HepG2 (cell line): Measurements from ENCODE around the gene SNHG17. TPM values are rescaled to one million over a fixed set of nuclear protein-coding genes. Genes with fewer than 3 reads are reported as not detected.

Experiments
- ATF7 ChIP-seq, 2 experiments: fragments of 450-650 bp in 1 of 2; sonication (generic) in 1 of 2; formaldehyde crosslinking in 1 of 2; IDR thresholded peaks; 2 replicates each; pipeline versions ENCODE4 v1.4.0 to v1.6.1; 2016 to 2020; ENCODE audit warnings: antibody characterized with exemption in 1 of 2, mild to moderate bottlenecking in 1 of 2, missing genetic modification reagents in 1 of 2
- HES4 ChIP-seq: sonication (generic); formaldehyde crosslinking; IDR thresholded peaks from 2 replicates; pipeline ENCODE4 v1.9.0; 2021; ENCODE audit warnings: mild to moderate bottlenecking, missing genetic modification reagents, borderline replicate concordance
- KDM3A ChIP-seq: IDR thresholded peaks from 2 replicates; pipeline ENCODE4 v1.6.1; 2018; ENCODE audit warnings: low read depth, missing compliant biosample characterization
- NCOR1 ChIP-seq: fragments of 200-600 bp; sonication (generic); IDR thresholded peaks from 2 replicates; pipeline ENCODE4 v1.7.0; 2017; ENCODE audit warnings: antibody characterized with exemption, low read length, borderline replicate concordance
- NFIC ChIP-seq: IDR thresholded peaks from 2 replicates; pipeline ENCODE4 v1.6.1; 2012; ENCODE audit warnings: mild to moderate bottlenecking, low read length, inconsistent platforms
- PLRG1 ChIP-seq: fragments of 450-650 bp; conservative IDR thresholded peaks from 2 replicates; pipeline ENCODE4 v1.6.1; 2016
- RFX1 ChIP-seq: fragments of 450-650 bp; IDR thresholded peaks from 2 replicates; pipeline ENCODE4 v1.6.1; 2017
- SIN3B ChIP-seq: fragments of 150-350 bp; IDR thresholded peaks from 2 replicates; pipeline ENCODE4 v1.6.1; 2014; ENCODE audit warnings: low read length
- TOE1 ChIP-seq: sonication (generic); formaldehyde crosslinking; IDR thresholded peaks from 2 replicates; pipeline ENCODE4 v1.4.0; 2020; ENCODE audit warnings: mild to moderate bottlenecking, missing genetic modification reagents
- ZBTB38 ChIP-seq: sonication (generic); formaldehyde crosslinking; IDR thresholded peaks from 2 replicates; pipeline ENCODE4 v1.5.1; 2020; ENCODE audit warnings: mild to moderate bottlenecking, missing genetic modification reagents
- ZFP36 ChIP-seq: fragments of 150-350 bp; IDR thresholded peaks from 2 replicates; pipeline ENCODE4 v1.6.1; 2018; ENCODE audit warnings: borderline replicate concordance, low read length, low read depth; ENCODE audit not compliant: partially characterized antibody
- ZNF34 ChIP-seq: sonication (generic); formaldehyde crosslinking; IDR thresholded peaks from 2 replicates; pipeline ENCODE4 v1.4.0; 2020; ENCODE audit warnings: mild to moderate bottlenecking, missing genetic modification reagents, borderline replicate concordance
- ZNF44 ChIP-seq: sonication (generic); formaldehyde crosslinking; IDR thresholded peaks from 2 replicates; pipeline ENCODE4 v1.5.1; 2020; ENCODE audit warnings: mild to moderate bottlenecking, missing genetic modification reagents
- ZNF773 ChIP-seq: sonication (generic); formaldehyde crosslinking; IDR thresholded peaks from 2 replicates; pipeline ENCODE4 v1.4.0; 2020; ENCODE audit warnings: missing genetic modification reagents, borderline replicate concordance
- polyA plus RNA-seq, 8 experiments: library from polyadenylated mRNA; depleted of rRNA in 3 of 8; stranded (reverse) in 7 of 8; unstranded in 1 of 8; fragments of >200 nt; fragmentation: Illumina TruSeq in 4 of 8; extraction: Trizol in 4 of 8; gene quantifications; 2 replicates each; pipeline versions ENCODE4 v1.2.1 to v1.2.3, GENCODE V29; 2011 to 2016; ENCODE audit warnings: low read depth in 4 of 8, missing spikeins in 1 of 8, mixed read lengths in 1 of 8; ENCODE audit not compliant: insufficient read depth in 1 of 8
- total RNA-seq, 5 experiments: library from RNA; depleted of rRNA; stranded (reverse); fragments of >200 nt; fragmentation: Illumina TruSeq; extraction: Trizol; gene quantifications; 2 replicates each; pipeline ENCODE4 v1.2.3, GENCODE V29; 2016; ENCODE audit warnings: low read depth in 1 of 5
- TF ChIP-seq, protein P1 (sequence below): sonication (generic); formaldehyde crosslinking; IDR thresholded peaks from 2 replicates; pipeline ENCODE4 v1.5.1; 2020; ENCODE audit warnings: missing genetic modification reagents, mild to moderate bottlenecking, borderline replicate concordance
- TF ChIP-seq, protein P2 (sequence below): sonication (generic); formaldehyde crosslinking; IDR thresholded peaks from 2 replicates; pipeline ENCODE4 v1.4.0; 2020; ENCODE audit warnings: missing genetic modification reagents
- TF ChIP-seq, protein P3 (sequence below): sonication (generic); formaldehyde crosslinking; IDR thresholded peaks from 2 replicates; pipeline ENCODE4 v1.4.0; 2020; ENCODE audit warnings: low read depth, mild to moderate bottlenecking, missing genetic modification reagents
- TF ChIP-seq, protein P4 (sequence below): sonication (generic); formaldehyde crosslinking; IDR thresholded peaks from 2 replicates; pipeline ENCODE4 v1.5.1; 2020; ENCODE audit warnings: missing genetic modification reagents, mild to moderate bottlenecking, borderline replicate concordance

SNHG17 gene
- total and polyA plus RNA-seq, 2 of the 13 experiments (the other 11 are each of a cell fraction or from before 2014, with no cell fraction given): 26.2 to 41.2 TPM

DNA sequence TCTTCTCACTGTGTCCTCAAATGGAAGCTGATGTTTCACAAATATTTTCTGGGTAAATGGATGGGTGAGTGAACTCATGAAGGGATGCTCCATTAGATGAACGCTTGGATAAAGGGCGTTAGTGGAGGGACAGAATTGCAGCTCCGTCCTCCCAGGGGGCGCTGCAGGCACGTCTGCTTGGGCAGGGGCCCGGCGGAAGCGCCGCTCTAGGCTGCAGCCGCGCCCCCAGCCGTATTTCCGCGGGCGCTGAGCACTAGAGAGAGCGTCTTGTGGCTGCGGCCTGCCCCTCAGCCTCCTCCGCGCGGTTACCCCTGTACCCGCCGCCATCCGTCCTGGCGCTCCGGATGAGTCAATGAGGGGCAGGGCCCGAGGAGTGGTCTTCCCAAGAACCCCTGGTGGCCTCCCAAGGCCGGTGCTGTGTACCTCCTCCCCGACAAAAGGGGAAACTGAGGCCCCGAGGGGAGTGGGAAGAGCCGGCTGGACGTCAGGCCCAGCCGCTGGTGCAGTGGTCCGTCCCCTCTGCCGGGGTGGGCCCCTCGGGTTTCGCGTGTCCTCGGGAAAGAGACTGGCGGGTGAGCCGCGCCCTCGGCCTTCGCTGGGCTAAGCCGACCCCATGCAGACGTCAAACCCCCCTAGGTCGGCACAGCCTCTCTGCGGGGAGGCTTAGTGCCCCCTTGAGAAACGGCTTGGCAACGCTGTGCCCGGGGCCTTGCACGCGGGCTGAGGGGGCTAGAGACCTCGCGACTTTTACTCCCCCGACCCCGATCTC is 11.5 kb upstream of the SNHG17 start (continued):
- TF ChIP-seq, protein P1, sequence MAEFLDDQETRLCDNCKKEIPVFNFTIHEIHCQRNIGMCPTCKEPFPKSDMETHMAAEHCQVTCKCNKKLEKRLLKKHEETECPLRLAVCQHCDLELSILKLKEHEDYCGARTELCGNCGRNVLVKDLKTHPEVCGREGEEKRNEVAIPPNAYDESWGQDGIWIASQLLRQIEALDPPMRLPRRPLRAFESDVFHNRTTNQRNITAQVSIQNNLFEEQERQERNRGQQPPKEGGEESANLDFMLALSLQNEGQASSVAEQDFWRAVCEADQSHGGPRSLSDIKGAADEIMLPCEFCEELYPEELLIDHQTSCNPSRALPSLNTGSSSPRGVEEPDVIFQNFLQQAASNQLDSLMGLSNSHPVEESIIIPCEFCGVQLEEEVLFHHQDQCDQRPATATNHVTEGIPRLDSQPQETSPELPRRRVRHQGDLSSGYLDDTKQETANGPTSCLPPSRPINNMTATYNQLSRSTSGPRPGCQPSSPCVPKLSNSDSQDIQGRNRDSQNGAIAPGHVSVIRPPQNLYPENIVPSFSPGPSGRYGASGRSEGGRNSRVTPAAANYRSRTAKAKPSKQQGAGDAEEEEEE (CRISPR knock-in tag): peak; percentile 99; the same call in 1 of the 2 replicates
- TF ChIP-seq TOE1 (CRISPR knock-in tag): peak; percentile 97
- no peak for TF ChIP-seq RFX1
- TF ChIP-seq ZNF773: peak; percentile 91; the same call in 1 of the 2 replicates
- TF ChIP-seq ZNF34 (CRISPR knock-in tag): 0 out of 2 replicates have a peak, but pooled peaks have one; percentile 32
- TF ChIP-seq, protein P2, sequence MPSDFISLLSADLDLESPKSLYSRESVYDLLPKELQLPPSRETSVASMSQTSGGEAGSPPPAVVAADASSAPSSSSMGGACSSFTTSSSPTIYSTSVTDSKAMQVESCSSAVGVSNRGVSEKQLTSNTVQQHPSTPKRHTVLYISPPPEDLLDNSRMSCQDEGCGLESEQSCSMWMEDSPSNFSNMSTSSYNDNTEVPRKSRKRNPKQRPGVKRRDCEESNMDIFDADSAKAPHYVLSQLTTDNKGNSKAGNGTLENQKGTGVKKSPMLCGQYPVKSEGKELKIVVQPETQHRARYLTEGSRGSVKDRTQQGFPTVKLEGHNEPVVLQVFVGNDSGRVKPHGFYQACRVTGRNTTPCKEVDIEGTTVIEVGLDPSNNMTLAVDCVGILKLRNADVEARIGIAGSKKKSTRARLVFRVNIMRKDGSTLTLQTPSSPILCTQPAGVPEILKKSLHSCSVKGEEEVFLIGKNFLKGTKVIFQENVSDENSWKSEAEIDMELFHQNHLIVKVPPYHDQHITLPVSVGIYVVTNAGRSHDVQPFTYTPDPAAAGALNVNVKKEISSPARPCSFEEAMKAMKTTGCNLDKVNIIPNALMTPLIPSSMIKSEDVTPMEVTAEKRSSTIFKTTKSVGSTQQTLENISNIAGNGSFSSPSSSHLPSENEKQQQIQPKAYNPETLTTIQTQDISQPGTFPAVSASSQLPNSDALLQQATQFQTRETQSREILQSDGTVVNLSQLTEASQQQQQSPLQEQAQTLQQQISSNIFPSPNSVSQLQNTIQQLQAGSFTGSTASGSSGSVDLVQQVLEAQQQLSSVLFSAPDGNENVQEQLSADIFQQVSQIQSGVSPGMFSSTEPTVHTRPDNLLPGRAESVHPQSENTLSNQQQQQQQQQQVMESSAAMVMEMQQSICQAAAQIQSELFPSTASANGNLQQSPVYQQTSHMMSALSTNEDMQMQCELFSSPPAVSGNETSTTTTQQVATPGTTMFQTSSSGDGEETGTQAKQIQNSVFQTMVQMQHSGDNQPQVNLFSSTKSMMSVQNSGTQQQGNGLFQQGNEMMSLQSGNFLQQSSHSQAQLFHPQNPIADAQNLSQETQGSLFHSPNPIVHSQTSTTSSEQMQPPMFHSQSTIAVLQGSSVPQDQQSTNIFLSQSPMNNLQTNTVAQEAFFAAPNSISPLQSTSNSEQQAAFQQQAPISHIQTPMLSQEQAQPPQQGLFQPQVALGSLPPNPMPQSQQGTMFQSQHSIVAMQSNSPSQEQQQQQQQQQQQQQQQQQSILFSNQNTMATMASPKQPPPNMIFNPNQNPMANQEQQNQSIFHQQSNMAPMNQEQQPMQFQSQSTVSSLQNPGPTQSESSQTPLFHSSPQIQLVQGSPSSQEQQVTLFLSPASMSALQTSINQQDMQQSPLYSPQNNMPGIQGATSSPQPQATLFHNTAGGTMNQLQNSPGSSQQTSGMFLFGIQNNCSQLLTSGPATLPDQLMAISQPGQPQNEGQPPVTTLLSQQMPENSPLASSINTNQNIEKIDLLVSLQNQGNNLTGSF: peak; percentile 86; the same call in 1 of the 2 replicates
- TF ChIP-seq ZBTB38: peak; percentile 99
- TF ChIP-seq ZNF44: peak; percentile 97
- peak; percentile 100 for TF ChIP-seq KDM3A (CRISPR knock-in tag)
- TF ChIP-seq, protein P3, sequence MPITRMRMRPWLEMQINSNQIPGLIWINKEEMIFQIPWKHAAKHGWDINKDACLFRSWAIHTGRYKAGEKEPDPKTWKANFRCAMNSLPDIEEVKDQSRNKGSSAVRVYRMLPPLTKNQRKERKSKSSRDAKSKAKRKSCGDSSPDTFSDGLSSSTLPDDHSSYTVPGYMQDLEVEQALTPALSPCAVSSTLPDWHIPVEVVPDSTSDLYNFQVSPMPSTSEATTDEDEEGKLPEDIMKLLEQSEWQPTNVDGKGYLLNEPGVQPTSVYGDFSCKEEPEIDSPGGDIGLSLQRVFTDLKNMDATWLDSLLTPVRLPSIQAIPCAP: peak; percentile 71; the same call in 1 of the 2 replicates
- TF ChIP-seq, protein P4, sequence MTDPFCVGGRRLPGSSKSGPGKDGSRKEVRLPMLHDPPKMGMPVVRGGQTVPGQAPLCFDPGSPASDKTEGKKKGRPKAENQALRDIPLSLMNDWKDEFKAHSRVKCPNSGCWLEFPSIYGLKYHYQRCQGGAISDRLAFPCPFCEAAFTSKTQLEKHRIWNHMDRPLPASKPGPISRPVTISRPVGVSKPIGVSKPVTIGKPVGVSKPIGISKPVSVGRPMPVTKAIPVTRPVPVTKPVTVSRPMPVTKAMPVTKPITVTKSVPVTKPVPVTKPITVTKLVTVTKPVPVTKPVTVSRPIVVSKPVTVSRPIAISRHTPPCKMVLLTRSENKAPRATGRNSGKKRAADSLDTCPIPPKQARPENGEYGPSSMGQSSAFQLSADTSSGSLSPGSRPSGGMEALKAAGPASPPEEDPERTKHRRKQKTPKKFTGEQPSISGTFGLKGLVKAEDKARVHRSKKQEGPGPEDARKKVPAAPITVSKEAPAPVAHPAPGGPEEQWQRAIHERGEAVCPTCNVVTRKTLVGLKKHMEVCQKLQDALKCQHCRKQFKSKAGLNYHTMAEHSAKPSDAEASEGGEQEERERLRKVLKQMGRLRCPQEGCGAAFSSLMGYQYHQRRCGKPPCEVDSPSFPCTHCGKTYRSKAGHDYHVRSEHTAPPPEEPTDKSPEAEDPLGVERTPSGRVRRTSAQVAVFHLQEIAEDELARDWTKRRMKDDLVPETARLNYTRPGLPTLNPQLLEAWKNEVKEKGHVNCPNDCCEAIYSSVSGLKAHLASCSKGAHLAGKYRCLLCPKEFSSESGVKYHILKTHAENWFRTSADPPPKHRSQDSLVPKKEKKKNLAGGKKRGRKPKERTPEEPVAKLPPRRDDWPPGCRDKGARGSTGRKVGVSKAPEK: peak; percentile 84; the same call in 1 of the 2 replicates
- TF ChIP-seq ZFP36: peak; percentile 26
- peak; percentile 94 for TF ChIP-seq HES4 (CRISPR knock-in tag)
- no peak for TF ChIP-seq ATF7 (IDR thresholded peaks at IDR 0.05)
- peak; percentile 77; the same call in 1 of the 2 replicates for TF ChIP-seq ATF7 (CRISPR knock-in tag; IDR thresholded peaks at IDR 0.05)
- TF ChIP-seq SIN3B: peak; percentile 74
- TF ChIP-seq NCOR1: no peak
- no peak for TF ChIP-seq PLRG1
- no peak; the same call in 1 of the 2 replicates for TF ChIP-seq NFIC
